Measurements from ENCODE around the gene GH2.
"Not testable (repeated sequence)": the region's sequence is repeated elsewhere in the genome, so short reads cannot be mapped to it uniquely, and the experiment has no call there.

GRCh38 chr17:63917206-63917605 is 35.5 kb upstream of the GH2 start:
- TF ChIP-seq POLR2AphosphoS5, EP300 (IDR thresholded peaks at IDR 0.05): not testable (repeated sequence)
